Posterior vena cava (tissue), 2 donors: ENCODE measurements around the gene VASH1. TPM values are rescaled to one million over a fixed set of nuclear protein-coding genes. Genes with fewer than 3 reads are reported as not detected.
"Not testable (repeated sequence)": the region's sequence is repeated elsewhere in the genome, so short reads cannot be mapped to it uniquely, and the experiment has no call there.

Source experiments
- DNase-seq: peaks from one replicate; pipeline ENCODE4 v3.0.0-alpha.2; 2020; ENCODE audit warnings: low spot score
- intact Hi-C, 2 donors: fragments of 100-400 bp; cut with DNase I; formaldehyde crosslinking; loops; one replicate each; pipeline versions ENCODE4 v1.14.1 to v1.14.2; 2022 to 2023
- long read RNA-seq, 2 donors: library from polyadenylated mRNA; unstranded; transcript quantifications; one replicate each; pipeline ENCODE4 v2.0.0, GENCODE V29; 2020 to 2021
- total RNA-seq, 2 donors: library from RNA; stranded (reverse); fragmentation: NEBNext Ultra II Directional; extraction: Animal tissue kit (Norgen Biotek cat#: 25700); gene quantifications; one replicate each; pipeline ENCODE4 v1.2.1, GENCODE V29; 2021
- donor health status: DM: yes; HTN: yes; CAD: no.
- donor health status: DM: yes; HTN: yes; CAD: no.

VASH1 gene
- 10 to 100 TPM; 14.9 to 16.1 TPM for total RNA-seq
- long read RNA-seq, donor 1, partial matches to known transcripts, result 1 of 11 reads
- long read RNA-seq, donor 1, other reads (novel, unspliced or antisense), result 10 of 11 reads
- long read RNA-seq, donor 2, partial matches to known transcripts, result 1 of 15 reads
- long read RNA-seq, donor 2, other reads (novel, unspliced or antisense), result 11 of 15 reads

GRCh38 chr14:76761136-76761959 lies at the start of gene VASH1:
VASH1 (plus strand) TSS chr14:76761468; CDS start chr14:76762822, 1,354 bp downstream.
- peak; percentile 93 for DNase-seq
- intact Hi-C loops, result no loop called here

GRCh38 chr14:76713121-76713520 lies 48.1 kb upstream of the VASH1 start:
- intact Hi-C loops, result loop anchor here (5.0 kb wide), 1 partner anchor 69 kb away; no protein-coding TSS in a partner anchor
- no peak for DNase-seq

GRCh38 chr14:76714470-76714869 lies 46.8 kb upstream of the VASH1 start:
- no peak for DNase-seq
- intact Hi-C loops, result loop anchor here (5.0 kb wide), 1 partner anchor 68 kb away; no protein-coding TSS in a partner anchor

GRCh38 chr14:76715101-76715500 lies 46.2 kb upstream of the VASH1 start:
- no peak for DNase-seq
- intact Hi-C loops, result no loop called here

GRCh38 chr14:76715511-76716081 lies 45.7 kb upstream of the VASH1 start:
- intact Hi-C loops, result no loop called here
- no peak for DNase-seq

- DNase-seq, result no peak
- intact Hi-C loops, result no loop called here
Observed at GRCh38 chr14:76716285-76716684, 45.0 kb upstream of the VASH1 start.

GRCh38 chr14:76717508-76718290 lies 43.6 kb upstream of the VASH1 start:
- no peak for DNase-seq
- intact Hi-C loops, result no loop called here

- no peak for DNase-seq
- intact Hi-C loops, result no loop called here
Observed at GRCh38 chr14:76718306-76719040, 42.8 kb upstream of the VASH1 start.

- intact Hi-C loops, result loop anchor here in 1 of 2 donors (5.0 kb wide), 1 partner anchor 1287 kb away; no protein-coding TSS in a partner anchor
- no peak for DNase-seq
Observed at GRCh38 chr14:76719666-76720065, 41.6 kb upstream of the VASH1 start.

- intact Hi-C loops, result loop anchor here in 1 of 2 donors (5.0 kb wide), 1 partner anchor 1288 kb away; no protein-coding TSS in a partner anchor
- DNase-seq, result peak; percentile 87
Observed at GRCh38 chr14:76720382-76720813, 40.9 kb upstream of the VASH1 start.

- DNase-seq, result not testable (repeated sequence)
- intact Hi-C loops, result loop anchor here in 1 of 2 donors (5.0 kb wide), 1 partner anchor 1289 kb away; no protein-coding TSS in a partner anchor
Observed at GRCh38 chr14:76721506-76721905, 39.8 kb upstream of the VASH1 start.

- no peak for DNase-seq
- intact Hi-C loops, result loop anchor here in 1 of 2 donors (5.0 kb wide), 1 partner anchor 1293 kb away; no protein-coding TSS in a partner anchor
Observed at GRCh38 chr14:76724651-76725550, 36.4 kb upstream of the VASH1 start.

- intact Hi-C loops, result loop anchor here in 1 of 2 donors (2.0 kb wide), 1 partner anchor 56 kb away; no protein-coding TSS in a partner anchor
- no peak for DNase-seq
Observed at GRCh38 chr14:76726551-76726970, 34.7 kb upstream of the VASH1 start.

GRCh38 chr14:76727384-76727783 lies 33.9 kb upstream of the VASH1 start:
- intact Hi-C loops, result loop anchor here in 1 of 2 donors (2.0 kb wide), 1 partner anchor 55 kb away; no protein-coding TSS in a partner anchor
- no peak for DNase-seq

- intact Hi-C loops, result loop anchor here in 1 of 2 donors (2.0 kb wide), 1 partner anchor 55 kb away; no protein-coding TSS in a partner anchor
Observed at GRCh38 chr14:76727901-76728300, 33.4 kb upstream of the VASH1 start.

GRCh38 chr14:76729258-76729657 lies 32.0 kb upstream of the VASH1 start:
- intact Hi-C loops, result no loop called here
- DNase-seq, result no peak

More at GRCh38 chr14:76727901-76728300, 33.4 kb upstream of the VASH1 start:
- no peak for DNase-seq

- intact Hi-C loops, result no loop called here
- no peak for DNase-seq
Observed at GRCh38 chr14:76729953-76730505, 31.2 kb upstream of the VASH1 start.
